NCI-H2171 treated with DMSO at 0.1 percent for 48 hours (cell line): Measurements from ENCODE around the gene E2F1.

Experiments
- DNase-seq: peaks from one replicate; lab custom pipeline; 2025; lab: John Stamatoyannopoulos, UW

The E2F1 gene

GRCh38 chr20:33686100-33686983, at the start of gene E2F1:
E2F1 (minus strand) TSS chr20:33686385; CDS start chr20:33686264, 121 bp downstream.
- DNase-seq: peak; percentile 96

DNA sequence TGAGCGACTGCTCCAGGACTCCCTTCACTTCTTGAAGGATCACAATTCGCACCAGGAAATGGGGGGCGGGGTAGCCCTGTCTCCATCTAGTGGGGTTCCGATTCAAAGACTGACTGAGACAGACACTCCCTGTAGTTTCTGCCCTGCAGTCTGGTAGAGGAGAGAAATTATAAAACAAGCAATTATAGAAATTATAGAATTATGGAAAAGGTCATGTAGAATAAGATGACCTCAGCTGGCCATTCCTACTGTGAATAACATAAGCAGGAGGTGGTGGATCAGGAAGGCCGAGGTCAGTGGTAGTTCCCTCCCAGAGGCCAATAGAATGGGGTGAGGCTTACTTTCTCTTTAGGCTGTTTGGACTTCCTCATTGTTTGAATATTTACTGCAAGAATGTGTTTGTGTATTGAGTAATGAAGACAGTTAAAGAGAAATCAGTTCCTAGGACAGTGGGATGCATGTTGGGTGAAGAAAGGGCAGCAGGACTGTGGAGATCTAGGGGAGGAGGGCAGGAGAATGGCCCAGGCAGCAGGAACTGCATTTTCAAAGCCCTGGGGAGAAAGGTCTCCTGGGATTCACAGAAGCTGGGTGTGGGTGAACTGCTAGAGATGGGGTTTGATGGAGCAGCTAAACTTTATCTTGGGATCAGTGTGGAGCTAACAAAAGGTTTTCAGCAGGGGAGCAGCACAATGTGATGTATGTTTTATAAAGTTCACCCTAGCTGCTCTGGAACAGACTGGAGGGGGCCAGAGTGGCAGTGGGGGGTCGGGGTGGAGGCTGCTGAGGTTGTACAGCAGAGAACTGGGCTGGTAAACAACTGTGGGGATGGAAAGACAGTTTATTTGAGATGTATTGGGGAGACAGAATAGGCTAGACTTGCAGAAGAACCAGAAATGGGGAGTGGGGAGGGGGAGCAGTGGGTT, 47.7 kb upstream of the E2F1 start:
- DNase-seq: no peak

- DNase-seq: peak; percentile 96
Observed at GRCh38 chr20:33732166-33732970, 46.2 kb upstream of the E2F1 start.

GRCh38 chr20:33731693-33732165, 45.5 kb upstream of the E2F1 start, which contains the start of gene ZNF341:
ZNF341 (plus strand) TSS chr20:33731996; CDS start chr20:33732022, 26 bp downstream.
- peak; percentile 96 for DNase-seq

- no peak for DNase-seq
Observed at GRCh38 chr20:33730946-33731692, 44.9 kb upstream of the E2F1 start.

DNA sequence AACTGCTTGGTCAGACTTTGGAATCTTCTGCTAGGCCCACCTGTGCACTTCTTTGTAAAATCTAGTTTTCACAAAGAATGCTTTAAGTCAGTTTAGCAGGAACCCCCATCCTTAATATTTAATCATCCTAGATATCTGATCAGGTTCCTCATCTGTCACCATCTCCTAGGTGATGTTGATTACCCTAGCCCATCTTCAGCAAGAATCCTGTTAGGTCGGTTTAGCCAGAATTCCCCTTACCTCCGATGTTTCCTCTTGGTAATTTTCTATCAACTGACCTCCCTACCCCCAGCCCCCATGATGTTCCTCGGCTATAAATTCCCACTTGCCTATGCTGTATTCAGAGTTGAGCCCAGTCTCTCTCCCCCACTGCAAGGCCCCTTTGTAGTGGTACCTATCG, 42.9 kb upstream of the E2F1 start:
- DNase-seq: no peak

DNA sequence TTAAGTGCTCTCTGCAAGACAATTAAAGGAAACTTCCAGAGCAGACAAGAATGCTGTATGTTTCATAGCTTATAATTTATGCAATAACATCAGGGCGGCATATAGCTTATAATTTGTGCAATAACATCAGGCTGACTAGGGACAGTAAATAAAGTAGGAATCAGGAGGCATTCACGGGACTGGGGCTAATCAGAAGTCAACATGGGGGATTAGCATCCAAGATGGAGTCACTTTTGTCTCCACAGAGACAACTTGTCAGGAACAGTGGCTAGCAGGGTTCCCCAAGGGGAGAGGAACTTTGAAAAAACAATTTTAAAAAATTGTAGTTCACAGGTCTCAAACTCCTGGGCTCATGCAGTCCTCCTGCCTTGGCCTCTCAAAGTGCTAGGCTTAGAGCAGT, 42.3 kb upstream of the E2F1 start:
- no peak for DNase-seq

- DNase-seq: no peak
Observed at GRCh38 chr20:33727806-33728205, 41.6 kb upstream of the E2F1 start.

GRCh38 chr20:33727115-33727479, 40.9 kb upstream of the E2F1 start:
- DNase-seq: no peak

GRCh38 chr20:33725607-33726264, 39.6 kb upstream of the E2F1 start:
- peak; percentile 22 for DNase-seq

DNA sequence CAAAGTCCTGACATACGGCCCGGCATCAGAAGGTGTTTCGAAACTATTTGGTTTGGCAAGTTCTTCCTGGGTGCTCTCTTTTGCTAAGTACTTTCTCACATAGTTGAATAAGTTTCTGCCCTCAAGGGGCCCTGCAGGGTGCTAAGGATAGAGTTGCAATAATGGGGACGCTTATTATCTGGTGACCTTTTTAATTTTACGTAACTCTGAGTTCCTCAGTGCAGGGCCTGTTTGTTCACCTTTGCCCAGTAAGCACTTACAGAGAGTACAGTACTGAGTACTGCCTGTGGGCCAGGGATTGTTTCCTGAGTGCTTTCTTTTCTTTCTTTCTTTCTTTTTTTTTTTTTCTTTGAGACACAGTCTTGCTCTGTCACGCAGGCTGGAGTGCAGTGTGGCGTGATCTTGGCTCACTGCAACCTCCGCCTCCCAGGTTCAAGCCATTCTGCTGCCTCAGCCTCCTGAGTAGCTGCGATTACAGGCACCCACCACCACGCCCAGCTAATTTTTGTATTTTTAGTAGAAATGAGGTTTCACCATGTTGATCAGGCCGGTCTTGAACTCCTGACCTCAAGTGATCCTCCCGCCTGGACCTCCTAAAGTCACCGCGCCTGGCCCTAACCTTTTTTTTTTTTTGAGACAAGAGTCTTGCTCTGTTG, 38.4 kb upstream of the E2F1 start:
- DNase-seq: no peak

GRCh38 chr20:33721391-33722140, 35.4 kb upstream of the E2F1 start:
- no peak for DNase-seq

- peak; percentile 100 for DNase-seq
Observed at GRCh38 chr20:33719989-33720709, 34.0 kb upstream of the E2F1 start, which contains the start of gene PXMP4. PXMP4 (minus strand) TSS chr20:33720310; CDS start chr20:33720207, 103 bp downstream.

GRCh38 chr20:33719277-33719988, 33.2 kb upstream of the E2F1 start:
- peak; percentile 71 for DNase-seq

- no peak for DNase-seq
Observed at GRCh38 chr20:33716498-33716897, 30.3 kb upstream of the E2F1 start.

DNA sequence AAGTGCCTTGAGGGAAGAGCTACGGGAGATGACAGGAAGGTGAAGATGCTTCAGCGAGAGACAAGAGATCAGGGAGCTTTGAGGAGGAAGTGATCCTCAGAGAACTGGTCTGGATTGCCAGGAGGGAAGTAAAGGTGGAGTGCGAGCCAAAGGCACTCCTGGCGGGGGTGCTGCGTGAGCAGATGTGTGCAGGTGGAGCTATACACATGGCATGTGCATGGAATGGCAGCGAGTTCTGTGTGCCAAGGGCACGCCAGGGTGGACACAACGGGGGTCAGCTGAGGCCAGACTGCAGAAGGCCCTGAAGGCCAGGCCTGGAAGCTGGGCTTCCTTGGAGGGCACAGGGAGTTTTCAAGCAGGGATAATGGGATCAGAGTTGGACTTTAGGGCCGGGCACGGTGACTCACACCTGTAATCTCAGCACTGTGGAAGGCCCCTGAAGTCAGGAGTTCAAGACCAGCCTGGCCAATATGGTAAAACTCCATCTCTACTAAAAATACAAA, 27.7 kb upstream of the E2F1 start:
- DNase-seq: no peak

DNA sequence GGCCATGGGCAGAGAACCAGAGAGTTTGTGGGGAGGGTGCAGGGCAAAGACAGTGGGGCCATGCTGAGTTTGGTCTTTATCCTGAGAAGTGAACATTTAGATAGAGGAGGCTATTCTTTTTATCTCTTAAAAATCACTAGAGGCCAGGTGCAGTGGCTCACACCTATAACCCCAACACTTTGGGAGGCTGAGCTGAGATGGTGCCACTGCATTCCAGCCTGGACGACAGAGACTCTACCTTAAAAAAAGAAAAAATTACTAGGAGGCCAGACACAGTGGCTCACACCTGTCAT, 25.2 kb upstream of the E2F1 start:
- no peak for DNase-seq
